ENCODE measurements around the gene NGFR.

The NGFR gene

DNA sequence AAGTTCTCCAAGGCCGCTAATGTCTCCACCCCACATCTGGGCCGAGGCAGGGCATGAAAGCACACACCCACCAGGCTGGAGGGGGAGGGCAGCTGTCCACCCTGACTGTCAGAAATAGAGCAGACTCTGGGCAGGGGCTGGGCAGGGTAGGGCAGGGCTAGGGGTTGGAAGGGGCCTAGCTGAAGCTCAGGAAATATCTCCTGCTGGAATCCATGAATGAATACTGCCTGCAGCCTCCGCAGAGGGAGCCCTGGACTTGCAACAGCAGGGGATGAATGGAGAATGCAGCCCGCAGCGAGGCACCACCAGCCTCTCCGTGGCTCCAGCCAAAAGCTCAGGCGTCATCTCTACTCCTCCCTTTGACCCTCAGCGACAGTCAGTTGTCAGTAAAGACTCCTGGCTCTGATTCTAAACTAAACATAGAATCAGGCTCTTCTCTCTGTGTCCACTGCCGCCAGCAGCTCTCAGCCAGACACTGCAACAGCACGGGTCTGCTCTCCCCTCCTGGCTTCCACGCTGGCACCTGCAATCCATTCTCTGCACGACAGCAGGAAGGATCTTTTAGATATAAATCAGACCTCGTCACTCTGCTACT is 23.9 kb upstream of the NGFR start:
- Histone ChIP-seq H3K9ac (ENCODE audit: low read depth, low read length) (no peak overlapping the region), H3K9me3 (ENCODE audit: control insufficient read depth, insufficient read depth, low read length) (no peaks in the 10 kb centered on the region), H3K4me3 (ENCODE audit: low read depth, low read length) (peak overlapping the region; percentile 71), H3K27me3 (ENCODE audit: control insufficient read depth, insufficient read depth, low read length) (peaks cover 41% of the 10 kb centered on the region), H3K4me1 (ENCODE audit: control insufficient read depth, insufficient read depth, low read length) (peaks cover 12% of the 10 kb centered on the region), H3K36me3 (ENCODE audit: control insufficient read depth, insufficient read depth, low read length) (no peaks in the 10 kb centered on the region)

DNA sequence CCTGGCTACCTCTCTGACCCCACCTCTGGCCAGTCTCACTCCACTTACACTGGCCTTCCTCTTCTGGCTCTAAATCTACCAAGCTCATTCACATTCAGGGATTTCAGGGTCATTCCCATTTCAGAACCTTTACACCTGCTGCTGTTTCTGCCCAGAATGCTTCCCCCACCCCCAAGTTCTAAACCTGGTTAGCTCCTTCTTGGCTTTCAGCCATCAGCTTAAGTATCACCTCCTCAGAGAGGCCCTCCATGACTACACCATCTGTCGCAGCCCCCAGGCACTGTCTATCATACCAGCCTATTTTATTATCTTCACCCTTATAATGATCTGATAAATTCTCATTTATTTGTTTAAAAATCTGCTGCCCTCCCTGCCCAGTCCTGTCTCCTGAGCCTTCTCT is 23.3 kb upstream of the NGFR start:
- Histone ChIP-seq H3K4me3 (ENCODE audit: low read depth, low read length) (no peak overlapping the region), H3K9me3 (ENCODE audit: control insufficient read depth, insufficient read depth, low read length) (no peaks in the 10 kb centered on the region), H3K27me3 (ENCODE audit: control insufficient read depth, insufficient read depth, low read length) (peaks cover 41% of the 10 kb centered on the region), H3K4me1 (ENCODE audit: control insufficient read depth, insufficient read depth, low read length) (peaks cover 12% of the 10 kb centered on the region), H3K36me3 (ENCODE audit: control insufficient read depth, insufficient read depth, low read length) (no peaks in the 10 kb centered on the region), H3K9ac (ENCODE audit: low read depth, low read length) (no peak overlapping the region)

DNA sequence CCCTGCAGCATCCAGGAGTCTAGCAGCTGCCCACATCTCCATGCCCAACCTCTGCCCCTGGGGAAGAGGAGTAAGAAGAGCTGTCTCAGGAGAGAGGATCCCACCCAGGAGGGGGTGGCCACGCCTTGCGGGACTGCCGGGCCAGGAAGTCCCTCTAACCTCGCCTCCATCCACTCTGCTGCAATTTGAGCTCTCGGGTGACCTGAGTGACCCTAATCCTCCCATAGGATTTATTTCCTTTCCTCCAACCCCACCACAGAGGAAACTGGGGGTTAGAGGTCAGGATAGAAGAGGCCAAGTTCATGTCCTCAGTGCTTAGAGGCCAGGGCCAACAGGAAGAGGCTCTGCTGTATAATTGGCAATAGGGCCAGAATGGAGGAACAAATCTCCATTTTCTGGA is 22.6 kb upstream of the NGFR start:
- peaks cover 43% of the 10 kb centered on the region for H3K27me3 ChIP-seq (ENCODE audit: control insufficient read depth, insufficient read depth, low read length)
- H3K9me3 ChIP-seq (ENCODE audit: control insufficient read depth, insufficient read depth, low read length): no peaks in the 10 kb centered on the region
- peaks cover 12% of the 10 kb centered on the region for H3K4me1 ChIP-seq (ENCODE audit: control insufficient read depth, insufficient read depth, low read length)
- H3K9ac ChIP-seq (ENCODE audit: low read depth, low read length): no peak overlapping the region
- H3K36me3 ChIP-seq (ENCODE audit: control insufficient read depth, insufficient read depth, low read length): no peaks in the 10 kb centered on the region
- H3K4me3 ChIP-seq (ENCODE audit: low read depth, low read length): no peak overlapping the region

DNA sequence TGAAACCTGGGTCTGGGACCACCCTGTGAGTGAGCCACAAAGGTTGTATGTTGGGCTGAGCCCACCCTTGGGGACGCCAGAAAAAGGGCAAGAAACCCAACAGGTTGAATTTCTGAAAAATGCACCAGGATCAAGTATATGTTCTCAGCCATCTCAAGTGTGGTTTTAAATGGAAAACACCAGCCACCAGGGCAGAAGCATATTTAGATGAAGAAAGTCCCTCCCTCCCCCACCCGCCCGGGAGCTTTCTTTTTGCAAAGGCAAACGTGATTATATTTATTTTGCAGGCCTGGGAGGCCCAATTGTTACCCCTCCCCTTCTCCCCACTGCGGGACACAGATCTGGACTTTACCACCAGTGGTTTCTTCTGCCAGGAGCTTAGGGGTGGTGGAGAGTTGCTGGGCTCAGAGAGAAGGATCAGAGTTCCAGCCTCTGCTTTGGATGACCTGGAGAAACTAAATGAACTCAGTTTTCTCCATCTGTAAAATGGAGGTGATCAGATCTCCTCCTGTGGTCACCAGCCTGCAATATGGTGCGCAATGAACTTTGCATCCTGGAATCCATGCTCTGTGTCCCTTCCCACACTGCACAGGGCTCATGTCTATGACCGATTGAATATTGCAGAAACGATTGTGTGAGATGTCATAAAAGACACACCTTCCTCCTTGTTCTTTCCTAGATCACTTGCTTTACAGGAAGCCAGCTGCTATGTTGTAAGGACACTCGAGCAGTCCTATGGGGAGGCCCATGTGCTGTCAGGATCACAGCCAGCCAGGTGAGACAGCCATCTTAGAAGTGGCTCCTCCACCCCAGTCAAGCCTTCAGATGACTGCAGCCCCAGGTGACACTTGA is 21.0 kb upstream of the NGFR start:
- Histone ChIP-seq H3K9me3 (ENCODE audit: control insufficient read depth, insufficient read depth, low read length) (no peaks in the 10 kb centered on the region), H3K9ac (ENCODE audit: low read depth, low read length) (no peak overlapping the region), H3K4me3 (ENCODE audit: low read depth, low read length) (no peak overlapping the region), H3K27me3 (ENCODE audit: control insufficient read depth, insufficient read depth, low read length) (peaks cover 38% of the 10 kb centered on the region), H3K4me1 (ENCODE audit: control insufficient read depth, insufficient read depth, low read length) (peaks cover 12% of the 10 kb centered on the region), H3K36me3 (ENCODE audit: control insufficient read depth, insufficient read depth, low read length) (no peaks in the 10 kb centered on the region)

DNA sequence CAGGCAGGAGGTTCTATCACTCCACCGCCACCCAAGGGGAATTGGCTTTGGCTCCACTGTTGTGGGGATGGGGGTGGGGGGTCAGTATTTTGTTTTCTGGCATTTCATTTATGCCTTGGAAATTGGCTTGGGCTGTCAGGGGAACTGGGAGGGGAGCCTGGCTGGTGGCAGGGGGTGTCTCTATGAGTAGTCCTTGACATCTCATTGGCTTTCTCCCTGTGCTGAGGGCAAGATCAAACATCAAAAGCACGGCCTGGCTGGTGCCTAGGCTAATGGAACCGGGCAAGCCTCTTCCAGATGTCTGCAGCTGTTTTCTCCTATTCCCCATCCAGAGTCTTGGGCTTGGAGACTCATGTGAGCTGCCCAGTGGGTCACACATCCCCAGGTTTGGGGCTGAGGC is 17.4 kb upstream of the NGFR start:
- H3K4me1 ChIP-seq (ENCODE audit: control insufficient read depth, insufficient read depth, low read length): peaks cover under 1% of the 10 kb centered on the region
- no peak overlapping the region for H3K9ac ChIP-seq (ENCODE audit: low read depth, low read length)
- peaks cover 17% of the 10 kb centered on the region for H3K27me3 ChIP-seq (ENCODE audit: control insufficient read depth, insufficient read depth, low read length)
- no peaks in the 10 kb centered on the region for H3K9me3 ChIP-seq (ENCODE audit: control insufficient read depth, insufficient read depth, low read length)
- H3K4me3 ChIP-seq (ENCODE audit: low read depth, low read length): no peak overlapping the region
- H3K36me3 ChIP-seq (ENCODE audit: control insufficient read depth, insufficient read depth, low read length): no peaks in the 10 kb centered on the region

DNA sequence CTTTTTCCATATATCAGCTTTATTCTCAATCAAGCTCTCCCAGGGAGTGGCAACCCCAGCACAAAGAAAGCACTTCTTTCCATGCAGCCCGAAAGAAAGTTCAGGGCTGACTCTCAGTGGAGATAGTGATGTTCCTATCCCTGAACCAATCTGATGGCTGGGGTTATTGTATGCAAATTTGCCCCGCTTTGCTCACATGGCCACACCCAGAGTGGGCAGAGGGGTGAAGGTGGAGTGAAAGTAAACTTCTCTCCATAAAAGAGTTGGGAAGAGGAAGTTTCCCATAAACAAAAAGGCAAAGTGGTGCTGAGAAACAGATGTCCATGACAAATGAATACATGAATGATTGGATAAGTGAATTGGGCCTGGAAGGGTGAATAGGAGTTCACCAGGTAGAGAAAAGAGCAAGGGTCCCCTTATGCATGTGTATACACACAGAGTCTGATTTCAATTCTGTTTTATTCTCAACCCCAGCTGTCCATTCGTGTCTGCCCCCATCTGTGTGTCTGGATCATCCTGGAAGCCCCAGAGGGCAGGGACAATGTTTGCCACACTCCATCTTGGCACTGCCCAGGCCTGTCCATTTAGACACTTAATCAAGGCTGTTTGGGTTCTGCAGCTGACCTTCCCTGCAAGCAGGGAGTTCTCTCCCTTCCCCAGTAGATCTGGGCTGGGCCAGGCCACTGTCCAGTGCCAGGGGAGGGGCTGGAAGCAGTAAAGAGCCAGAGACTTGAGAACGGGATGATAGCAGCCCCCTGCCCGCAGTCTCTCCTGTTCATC is 14.1 kb upstream of the NGFR start:
- Histone ChIP-seq H3K27me3 (ENCODE audit: control insufficient read depth, insufficient read depth, low read length) (peaks cover 33% of the 10 kb centered on the region), H3K4me1 (ENCODE audit: control insufficient read depth, insufficient read depth, low read length) (peaks cover 10% of the 10 kb centered on the region), H3K36me3 (ENCODE audit: control insufficient read depth, insufficient read depth, low read length) (no peaks in the 10 kb centered on the region)

DNA sequence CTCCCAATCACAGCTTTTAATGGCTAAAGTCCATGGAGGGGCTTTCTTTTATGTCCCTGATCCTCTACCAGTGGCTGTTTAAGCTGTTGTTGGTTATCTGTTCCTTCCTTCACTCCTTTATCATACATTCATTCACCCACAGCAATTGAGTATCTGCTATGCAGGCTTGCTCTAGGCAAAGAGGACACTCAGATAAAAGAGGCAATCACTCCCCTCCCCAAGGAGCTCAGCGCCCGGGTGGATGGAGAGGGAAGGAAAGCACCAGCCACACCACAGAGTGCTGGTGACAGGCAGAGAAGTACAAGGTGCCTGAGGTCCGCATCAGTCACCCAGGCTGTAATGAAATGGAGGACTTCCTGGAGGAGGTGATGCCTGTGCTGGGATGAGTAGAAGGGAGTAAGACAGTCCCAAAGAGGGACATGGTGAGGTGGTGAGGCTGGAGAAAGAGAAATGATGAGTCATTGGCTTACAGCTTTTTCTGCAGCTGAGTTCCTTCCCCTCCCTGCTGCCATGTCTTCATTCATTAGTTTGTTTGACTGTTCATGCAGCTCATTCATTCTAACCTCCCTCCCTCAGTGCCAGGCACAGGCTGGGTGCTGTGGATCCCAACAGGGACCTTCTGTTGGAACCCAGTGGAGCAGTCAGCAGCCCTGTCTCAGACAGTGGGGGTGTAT is 12.8 kb upstream of the NGFR start:
- no peaks in the 10 kb centered on the region for H3K9me3 ChIP-seq (ENCODE audit: control insufficient read depth, insufficient read depth, low read length)
- no peak overlapping the region for H3K4me3 ChIP-seq (ENCODE audit: low read depth, low read length)
- no peak overlapping the region for H3K9ac ChIP-seq (ENCODE audit: low read depth, low read length)
- peaks cover 31% of the 10 kb centered on the region for H3K27me3 ChIP-seq (ENCODE audit: control insufficient read depth, insufficient read depth, low read length)
- peaks cover 12% of the 10 kb centered on the region for H3K4me1 ChIP-seq (ENCODE audit: control insufficient read depth, insufficient read depth, low read length)
- no peaks in the 10 kb centered on the region for H3K36me3 ChIP-seq (ENCODE audit: control insufficient read depth, insufficient read depth, low read length)

More for the DNA sequence above, 14.1 kb upstream of the NGFR start:
- no peak overlapping the region for H3K9ac ChIP-seq (ENCODE audit: low read depth, low read length)
- no peaks in the 10 kb centered on the region for H3K9me3 ChIP-seq (ENCODE audit: control insufficient read depth, insufficient read depth, low read length)
- H3K4me3 ChIP-seq (ENCODE audit: low read depth, low read length): no peak overlapping the region

DNA sequence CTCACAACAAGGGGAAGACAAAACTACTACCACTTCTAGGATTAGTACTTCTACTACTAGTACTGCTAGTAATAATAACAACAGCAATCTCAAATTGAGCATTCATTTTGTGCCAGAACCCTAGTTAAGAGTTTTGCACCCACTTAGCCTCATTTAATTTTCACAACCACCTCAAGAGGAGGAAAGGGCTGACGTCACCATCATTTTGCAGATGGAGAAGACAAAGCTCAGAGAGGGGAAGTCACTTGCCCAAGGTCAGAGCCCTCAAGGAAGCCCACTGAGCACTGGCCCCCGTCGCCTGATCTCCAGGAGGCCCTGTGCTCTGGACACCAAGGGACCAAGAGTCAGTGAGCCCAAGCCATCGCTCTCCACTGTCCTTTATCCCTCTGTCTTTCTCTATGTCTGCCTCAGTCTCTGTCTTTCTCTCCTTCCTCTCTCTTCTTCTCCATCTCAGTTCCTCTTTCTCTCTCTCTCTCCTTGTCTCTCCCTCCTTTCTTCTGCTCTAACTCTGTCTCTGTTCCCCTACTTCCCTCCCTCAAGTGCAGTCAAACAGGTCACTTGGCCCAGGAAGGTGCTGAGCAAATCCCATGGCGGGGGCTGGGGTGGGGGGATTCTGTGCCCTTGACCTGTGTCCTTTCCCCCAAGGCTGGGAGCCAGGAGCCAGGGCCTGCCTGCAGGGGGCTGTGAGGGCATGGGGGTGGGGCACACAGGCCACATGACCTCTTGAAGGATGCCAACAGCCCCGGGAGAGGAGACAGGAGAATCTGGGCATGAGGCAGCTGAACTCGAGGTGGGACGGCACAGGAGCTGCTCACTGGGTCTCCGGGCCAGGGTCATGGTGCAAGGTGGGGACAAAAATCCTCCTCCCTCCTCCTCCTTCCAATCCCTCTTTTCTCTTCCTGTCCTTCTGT is 11.2 kb upstream of the NGFR start:
- Histone ChIP-seq H3K9me3 (ENCODE audit: control insufficient read depth, insufficient read depth, low read length) (no peaks in the 10 kb centered on the region), H3K9ac (ENCODE audit: low read depth, low read length) (no peak overlapping the region), H3K27me3 (ENCODE audit: control insufficient read depth, insufficient read depth, low read length) (peaks cover 24% of the 10 kb centered on the region), H3K36me3 (ENCODE audit: control insufficient read depth, insufficient read depth, low read length) (no peaks in the 10 kb centered on the region), H3K4me3 (ENCODE audit: low read depth, low read length) (no peak overlapping the region), H3K4me1 (ENCODE audit: control insufficient read depth, insufficient read depth, low read length) (peaks cover 15% of the 10 kb centered on the region)

DNA sequence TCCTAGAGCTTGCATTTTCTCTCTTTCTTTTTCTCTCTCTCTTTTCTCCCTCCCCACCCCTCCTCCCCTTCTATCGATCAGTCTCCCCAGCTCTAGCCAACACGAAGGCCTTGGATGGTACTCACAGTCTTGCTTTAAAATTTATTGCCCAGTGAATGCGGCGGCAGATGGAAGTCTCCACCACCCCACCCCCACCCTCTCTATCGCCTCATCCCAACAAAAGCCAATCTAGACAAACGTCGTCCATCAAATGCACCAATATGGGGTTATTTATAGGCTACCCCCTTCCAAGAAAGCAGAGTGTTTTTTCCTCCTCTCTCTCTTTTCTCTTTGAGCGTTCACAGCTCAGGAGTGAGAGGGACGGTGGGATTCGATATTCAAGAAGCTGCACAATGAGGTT is 10.5 kb upstream of the NGFR start:
- Histone ChIP-seq H3K9me3 (ENCODE audit: control insufficient read depth, insufficient read depth, low read length) (no peaks in the 10 kb centered on the region), H3K36me3 (ENCODE audit: control insufficient read depth, insufficient read depth, low read length) (no peaks in the 10 kb centered on the region), H3K27me3 (ENCODE audit: control insufficient read depth, insufficient read depth, low read length) (peaks cover 21% of the 10 kb centered on the region), H3K4me3 (ENCODE audit: low read depth, low read length) (no peak overlapping the region), H3K4me1 (ENCODE audit: control insufficient read depth, insufficient read depth, low read length) (peaks cover 15% of the 10 kb centered on the region), H3K9ac (ENCODE audit: low read depth, low read length) (no peak overlapping the region)

DNA sequence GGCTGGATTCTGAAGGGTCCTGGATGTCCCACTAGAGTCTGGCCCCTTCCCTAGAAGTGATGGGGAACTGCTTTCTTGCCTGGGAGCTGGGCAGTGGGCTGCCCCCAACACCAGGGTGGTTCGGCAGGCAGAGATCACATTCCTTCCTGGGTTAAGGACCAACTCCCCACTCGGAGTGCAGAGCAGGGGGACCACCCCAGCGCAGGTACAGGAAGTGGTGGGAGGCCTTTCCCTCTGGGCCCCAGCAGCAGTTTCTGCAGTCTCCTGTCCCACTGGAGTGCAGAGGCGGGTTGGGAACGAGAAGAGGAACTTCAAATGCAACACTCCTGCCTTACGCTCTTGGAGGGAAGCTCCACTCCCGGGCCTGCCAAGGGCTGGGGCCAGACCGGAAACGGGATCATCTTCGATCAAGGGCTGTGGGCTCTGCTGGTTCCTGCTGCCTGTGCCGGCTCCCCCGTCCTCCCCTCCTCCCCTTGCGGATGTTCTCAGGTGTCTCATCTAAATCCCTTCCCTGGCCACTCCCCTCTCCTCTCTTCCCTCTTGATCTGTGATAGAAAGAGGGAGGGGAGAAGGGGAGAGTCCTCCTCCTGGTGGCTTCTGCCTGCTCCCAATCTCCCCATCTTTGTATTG is 9.0 kb upstream of the NGFR start:
- Histone ChIP-seq H3K4me1 (ENCODE audit: control insufficient read depth, insufficient read depth, low read length) (peaks cover 15% of the 10 kb centered on the region), H3K27me3 (ENCODE audit: control insufficient read depth, insufficient read depth, low read length) (peaks cover 18% of the 10 kb centered on the region), H3K36me3 (ENCODE audit: control insufficient read depth, insufficient read depth, low read length) (no peaks in the 10 kb centered on the region), H3K4me3 (ENCODE audit: low read depth, low read length) (peak overlapping the region; percentile 30), H3K9ac (ENCODE audit: low read depth, low read length) (peak overlapping the region; percentile 41), H3K9me3 (ENCODE audit: control insufficient read depth, insufficient read depth, low read length) (no peaks in the 10 kb centered on the region)

Data from iPS-15b (cell line).